Endometrium (tissue), 2 donors: ENCODE data around the gene PECR.

Experiments
- FAIRE-seq: peaks from 2 replicates; lab custom pipeline; 2012; peaks lifted over from hg19 to GRCh38; lab: Jason Lieb, UNC
- donor health status: control.
- donor health status: control.

PECR gene

DNA sequence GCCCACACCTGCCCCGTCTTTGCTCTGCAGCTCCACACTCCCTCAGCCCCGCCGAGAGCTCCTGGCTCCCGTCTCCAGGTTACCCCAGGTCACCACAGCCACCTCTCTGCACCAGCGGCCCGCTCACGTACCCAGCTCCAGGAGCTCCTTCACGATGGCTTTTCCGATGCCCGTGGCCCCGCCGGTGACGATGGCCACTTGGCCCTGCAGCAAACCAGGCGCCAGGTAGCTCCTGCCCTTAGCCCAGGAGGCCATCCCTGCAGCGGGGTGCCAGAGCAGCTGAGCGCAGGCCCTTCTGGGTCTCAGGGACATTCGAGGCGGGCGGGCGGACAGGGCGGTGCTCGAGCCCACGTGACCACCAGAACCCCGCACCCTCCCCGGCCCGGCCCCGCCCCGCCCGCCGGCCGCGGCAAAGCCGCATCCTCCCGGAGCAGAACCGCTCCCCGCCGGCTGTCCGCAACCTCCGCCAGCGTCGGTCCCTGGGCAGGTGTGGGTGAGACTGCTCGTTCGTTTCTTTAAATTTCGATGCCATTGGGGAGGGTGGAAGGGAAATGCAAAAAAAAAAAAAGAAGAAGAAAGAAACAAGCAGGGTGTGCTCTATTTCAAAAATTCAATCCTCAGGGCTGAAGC lies at the start of gene PECR, which contains the start of gene TMEM169:
Gene PECR, minus strand, starts transcription at position 323 of the 630 bp plus-strand sequence. Its CDS starts 68 bp downstream, at position 255.
Gene TMEM169, plus strand, starts transcription at position 433 of the 630 bp plus-strand sequence. CDS start 14,045 bp downstream, outside the sequence.
- FAIRE-seq = no peak

DNA sequence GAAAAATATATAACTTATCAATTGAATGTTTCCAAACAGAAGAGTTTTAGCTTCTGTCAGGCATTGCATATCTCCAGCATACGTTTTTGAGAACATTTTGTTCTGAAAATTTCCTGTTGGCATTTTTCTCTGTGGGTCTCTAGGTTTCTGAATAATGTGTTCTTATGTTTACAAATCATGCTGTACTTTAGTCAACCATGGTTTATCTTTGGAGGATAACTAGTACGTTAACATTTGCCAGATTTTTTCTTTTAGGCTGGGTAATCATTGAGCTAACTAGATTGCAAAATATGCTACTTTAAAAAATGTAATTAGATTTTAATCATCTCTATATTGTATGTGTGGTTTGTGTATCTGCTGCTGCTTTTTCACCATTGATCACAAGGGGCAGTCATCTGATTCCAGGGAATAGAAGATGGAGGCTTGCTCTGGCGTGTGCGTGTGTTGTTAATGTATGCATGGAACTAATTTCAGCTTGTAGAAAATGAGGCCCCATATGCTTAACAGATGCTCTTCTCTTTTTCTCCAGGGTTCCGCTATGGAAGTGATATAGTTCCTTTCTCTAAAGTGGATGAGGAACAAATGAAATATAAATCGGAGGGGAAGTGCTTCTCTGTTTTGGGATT lies 48.9 kb upstream of the PECR start:
- FAIRE-seq = no peak

DNA sequence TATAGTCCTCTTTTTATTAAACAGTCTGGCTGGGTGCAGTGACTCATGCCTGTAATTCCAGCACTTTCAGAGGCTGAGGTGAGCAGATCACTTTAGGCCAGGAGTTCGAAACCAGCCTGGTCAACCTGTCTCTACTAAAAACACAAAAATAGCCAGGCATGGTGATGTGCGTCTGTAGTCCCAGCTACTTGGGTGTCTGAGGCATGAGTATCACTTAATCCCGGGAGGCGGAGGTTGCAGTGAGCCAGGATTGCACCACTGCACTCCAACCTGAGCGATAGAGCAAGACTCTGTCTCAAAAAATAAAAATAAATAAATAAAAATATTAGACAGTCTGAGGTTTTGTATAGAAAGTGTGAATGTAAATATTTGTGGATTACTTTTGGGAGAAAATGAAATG lies 45.3 kb upstream of the PECR start:
- FAIRE-seq = no peak

DNA sequence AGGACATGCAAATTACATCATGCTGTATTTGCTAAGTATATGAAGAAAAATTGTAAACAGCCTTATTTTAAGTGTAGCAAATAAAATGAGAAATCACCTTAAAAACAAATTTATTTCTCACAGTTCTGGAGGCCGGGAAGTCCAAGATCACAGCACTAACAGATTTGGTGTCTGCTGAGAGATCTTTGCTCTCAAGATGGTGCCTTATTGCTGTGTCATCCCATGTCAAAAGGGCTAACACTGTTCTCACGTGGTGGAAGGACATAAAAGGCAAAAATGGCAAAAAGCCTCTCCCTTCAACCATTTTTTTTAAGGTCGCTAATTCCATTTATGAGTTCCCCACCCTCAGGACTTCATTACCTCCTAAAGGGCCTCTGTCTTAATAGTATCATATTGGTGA lies 39.6 kb upstream of the PECR start:
- no peak for FAIRE-seq

DNA sequence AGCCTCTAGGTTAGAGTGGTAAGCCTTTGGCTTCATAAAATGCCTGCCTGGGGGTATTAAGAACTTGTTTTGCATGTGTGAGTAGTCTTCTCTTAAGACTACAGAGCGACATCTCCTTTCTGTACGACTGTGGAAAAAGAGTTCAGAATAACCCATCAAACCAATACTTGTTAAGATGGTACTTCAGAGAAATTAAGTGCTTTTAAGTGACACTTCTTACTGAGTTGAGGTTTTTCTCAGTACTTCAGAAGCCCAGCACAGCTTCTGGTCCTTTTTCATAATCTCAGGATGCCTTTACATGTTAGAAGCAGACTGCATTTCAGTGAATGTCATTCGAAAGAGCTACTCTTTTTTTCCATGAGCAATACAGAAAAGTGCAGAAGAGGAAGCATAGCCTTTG lies 38.4 kb upstream of the PECR start:
- no peak for FAIRE-seq

DNA sequence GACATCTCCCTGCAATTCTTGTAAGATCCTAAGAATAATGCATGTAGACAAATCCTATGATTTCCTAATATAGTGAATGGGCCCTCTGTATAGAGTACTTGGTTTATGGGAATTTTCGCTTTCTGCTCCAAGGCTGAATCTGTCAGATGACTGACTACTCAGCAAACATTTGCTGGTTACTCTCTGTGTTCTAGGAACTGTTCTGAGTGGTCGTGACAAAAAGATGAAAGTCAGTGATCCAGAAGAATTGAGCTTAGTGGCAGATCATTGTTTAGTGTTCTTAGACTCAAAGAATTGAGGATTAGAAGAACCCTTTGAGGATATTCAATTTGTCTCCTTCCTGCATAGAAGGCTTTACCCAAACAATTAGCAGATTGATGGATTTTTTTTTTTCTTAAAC lies 37.5 kb upstream of the PECR start:
- FAIRE-seq = no peak

DNA sequence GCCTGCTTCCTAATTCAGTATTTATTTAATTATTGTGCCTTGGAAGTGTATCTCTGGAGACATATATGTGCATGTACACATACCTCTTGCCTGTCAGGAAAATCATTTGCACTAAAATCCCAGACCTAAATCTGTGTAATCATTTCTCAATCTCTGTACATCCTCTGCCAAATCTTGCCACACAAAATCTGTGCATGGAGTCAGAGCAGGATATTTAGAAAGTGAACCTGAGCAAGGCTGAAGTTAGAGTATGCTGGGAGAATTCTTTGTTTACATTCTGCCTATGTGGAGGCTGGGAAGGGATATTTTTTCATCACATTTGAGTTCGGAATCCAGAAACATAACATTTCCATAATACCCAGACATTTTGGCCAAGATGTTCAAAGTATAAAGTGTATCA lies 36.9 kb upstream of the PECR start:
- FAIRE-seq = no peak

DNA sequence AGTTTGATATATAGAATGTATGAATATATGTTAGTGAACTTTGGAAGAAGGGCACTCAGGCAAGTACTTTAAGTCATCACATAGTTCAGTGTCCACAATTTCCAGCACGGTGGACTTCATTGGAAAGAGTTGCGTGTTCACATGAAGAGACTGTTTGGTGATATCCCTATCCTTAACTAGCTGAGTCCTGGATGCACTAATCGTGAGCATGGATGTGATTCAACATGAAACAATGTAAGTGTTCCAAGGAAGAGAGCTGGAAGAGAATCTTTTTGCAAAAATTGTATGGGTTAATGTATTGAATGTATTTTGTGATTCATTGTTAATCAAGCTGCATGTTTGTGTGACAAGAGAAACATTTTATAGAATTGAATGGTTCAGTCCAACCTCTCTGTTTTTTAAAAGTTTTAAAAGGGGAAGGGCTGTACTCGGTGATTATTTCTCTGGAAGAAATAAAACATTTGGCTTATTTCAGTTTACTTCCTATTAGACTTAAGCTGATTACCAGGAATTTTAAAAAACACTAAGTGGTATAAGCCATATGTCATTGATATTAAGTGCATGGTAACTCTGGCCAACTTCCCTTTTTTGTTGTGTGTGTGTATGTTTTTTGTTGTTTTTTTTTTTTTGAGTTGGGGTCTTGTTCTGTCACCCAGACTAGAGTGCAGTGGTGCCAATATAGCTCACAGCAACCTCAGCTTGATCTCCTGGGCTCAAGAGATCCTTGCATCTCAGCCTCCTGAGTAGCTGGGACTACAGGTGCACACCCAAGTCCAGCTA lies 36.1 kb upstream of the PECR start:
- FAIRE-seq = no peak

DNA sequence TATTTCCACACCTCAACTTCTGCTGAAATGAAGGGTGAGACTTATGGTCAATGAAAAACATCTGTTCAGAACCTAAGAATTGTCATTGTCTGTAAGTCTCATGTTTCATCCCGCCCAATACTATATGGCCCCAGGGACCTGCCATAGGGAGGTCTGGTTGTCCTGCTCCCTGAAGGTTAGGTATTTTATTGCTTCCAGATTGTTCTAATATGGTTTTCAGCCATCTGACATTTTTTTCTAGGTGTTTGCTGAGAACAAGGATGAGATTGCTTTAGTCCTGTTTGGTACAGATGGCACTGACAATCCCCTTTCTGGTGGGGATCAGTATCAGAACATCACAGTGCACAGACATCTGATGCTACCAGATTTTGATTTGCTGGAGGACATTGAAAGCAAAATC lies 34.8 kb upstream of the PECR start:
- no peak for FAIRE-seq

DNA sequence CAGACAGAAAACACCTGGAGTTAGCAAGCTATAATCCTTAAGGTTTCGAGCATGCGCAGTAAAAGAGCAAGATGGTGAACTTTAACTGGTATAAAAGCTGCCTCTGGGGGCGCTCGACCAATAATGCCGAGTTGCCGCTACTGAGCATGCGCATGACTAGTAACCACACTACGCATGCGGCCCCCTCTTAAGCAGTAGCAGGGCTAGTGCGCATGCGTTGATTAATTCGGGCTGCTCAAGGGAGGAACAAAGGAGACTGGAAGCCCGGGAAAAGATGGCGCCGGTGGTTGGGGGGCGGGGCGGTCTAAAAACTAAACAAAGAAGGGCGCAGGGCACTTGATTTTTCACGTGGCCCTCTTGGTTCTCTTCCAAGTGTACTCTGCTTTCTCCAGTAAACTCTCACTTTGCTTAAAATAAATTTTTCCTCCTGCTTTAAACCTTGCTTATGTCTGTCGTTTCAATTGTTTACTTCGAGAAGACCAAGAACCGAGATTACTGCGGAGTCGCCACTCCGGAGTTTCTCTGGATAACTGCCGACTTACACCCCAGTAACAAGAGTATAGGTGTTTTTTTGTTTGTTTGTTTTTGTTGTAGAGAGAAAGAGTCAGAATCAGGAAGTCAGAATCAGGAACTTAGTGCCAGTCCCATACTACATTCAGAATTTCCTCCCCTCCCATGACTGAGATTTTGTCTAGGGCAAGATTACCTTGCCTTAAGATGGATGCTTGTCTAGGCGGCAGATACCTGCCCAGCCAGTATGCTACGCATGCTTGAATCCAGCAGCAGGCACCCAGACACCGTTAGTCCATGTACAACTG lies 33.3 kb upstream of the PECR start:
- FAIRE-seq = peak; percentile 96

DNA sequence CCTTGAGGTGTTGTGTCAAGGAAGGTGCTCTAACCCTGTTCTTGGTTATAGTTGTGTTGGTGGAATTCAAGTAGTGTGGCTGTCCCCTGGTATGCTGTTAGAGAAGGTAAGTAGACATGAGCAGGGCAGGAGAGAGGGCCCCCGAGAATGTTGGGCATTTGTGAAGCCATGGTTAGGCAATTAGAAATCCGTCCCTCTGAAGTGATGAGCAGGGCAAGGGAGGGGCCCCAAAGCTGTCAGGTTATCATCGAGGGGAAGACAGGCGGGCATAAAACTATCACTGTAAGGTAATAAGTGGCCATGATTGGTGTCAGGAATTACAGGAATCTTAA lies 32.7 kb upstream of the PECR start:
- FAIRE-seq = no peak

DNA sequence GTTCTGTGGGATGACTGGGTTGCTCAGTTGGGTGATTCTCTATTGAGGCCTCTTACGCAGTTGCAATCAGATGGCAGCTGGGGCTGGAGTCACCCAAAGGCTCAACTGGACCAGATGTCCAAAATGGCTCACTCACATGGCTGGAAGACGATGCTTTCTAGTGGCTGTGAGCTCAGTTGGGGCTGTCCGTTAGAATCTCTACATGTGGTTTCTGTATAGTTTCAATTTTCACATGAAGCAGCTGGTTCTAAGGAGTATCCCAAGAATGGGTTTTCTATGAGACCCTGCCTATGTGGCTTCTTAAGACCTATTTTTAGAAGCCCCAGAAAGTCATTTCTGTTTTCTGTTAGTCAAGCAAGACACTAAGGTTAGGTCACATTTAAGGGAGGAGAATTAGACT lies 32.0 kb upstream of the PECR start:
- FAIRE-seq = no peak

DNA sequence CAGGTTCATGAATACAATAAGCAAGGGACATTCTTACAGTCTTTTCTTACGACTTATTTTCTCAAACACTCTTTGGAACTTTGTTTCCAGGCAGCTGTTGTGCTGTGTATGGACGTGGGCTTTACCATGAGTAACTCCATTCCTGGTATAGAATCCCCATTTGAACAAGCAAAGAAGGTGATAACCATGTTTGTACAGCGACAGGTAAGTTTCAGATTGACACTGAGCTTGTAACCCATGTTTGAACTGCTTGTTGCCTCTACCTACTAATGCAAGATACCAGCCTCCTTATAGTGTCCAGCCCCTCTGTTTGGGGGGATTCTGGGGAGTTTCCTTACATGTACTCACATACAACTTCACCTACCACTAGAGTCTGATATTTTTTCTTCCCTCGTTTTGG lies 31.3 kb upstream of the PECR start:
- FAIRE-seq = no peak

DNA sequence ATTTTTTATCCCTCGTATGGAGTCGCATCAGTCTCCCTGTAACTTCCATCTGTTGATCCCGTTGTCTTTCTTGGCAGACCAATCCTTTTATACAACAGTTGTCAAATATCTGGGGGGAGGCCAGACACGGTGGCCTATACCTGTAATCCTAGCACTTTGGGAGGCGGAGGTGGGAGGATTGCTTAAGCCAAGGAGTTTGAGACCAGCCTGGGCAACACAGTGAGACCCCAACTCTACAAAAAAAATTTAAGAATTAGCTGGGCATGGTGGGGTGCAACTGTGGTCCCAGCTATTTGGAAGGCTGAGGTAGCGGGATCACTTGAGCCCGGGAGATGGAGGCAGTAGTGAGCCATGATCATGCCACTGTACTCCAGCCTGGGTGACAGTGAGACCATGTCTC lies 29.5 kb upstream of the PECR start:
- no peak for FAIRE-seq

DNA sequence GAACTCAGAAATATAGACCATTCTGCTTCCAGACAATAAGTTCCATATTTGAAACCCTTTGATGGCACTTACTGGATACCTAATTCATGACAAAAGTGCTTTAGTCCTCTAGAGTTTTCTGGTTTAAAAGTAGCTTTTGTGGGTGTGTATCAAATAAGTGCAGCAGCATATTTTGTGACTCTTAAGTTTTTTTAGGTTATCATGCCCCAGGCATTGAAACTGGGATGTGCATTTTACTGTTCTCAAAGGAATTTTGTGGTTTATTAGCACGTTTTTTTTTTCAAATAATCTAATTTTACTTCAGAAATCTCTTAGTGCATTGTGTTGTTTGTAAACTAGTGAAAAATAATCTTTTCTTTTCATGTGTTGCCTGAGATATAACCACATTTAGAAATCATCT lies 29.0 kb upstream of the PECR start:
- FAIRE-seq = no peak

DNA sequence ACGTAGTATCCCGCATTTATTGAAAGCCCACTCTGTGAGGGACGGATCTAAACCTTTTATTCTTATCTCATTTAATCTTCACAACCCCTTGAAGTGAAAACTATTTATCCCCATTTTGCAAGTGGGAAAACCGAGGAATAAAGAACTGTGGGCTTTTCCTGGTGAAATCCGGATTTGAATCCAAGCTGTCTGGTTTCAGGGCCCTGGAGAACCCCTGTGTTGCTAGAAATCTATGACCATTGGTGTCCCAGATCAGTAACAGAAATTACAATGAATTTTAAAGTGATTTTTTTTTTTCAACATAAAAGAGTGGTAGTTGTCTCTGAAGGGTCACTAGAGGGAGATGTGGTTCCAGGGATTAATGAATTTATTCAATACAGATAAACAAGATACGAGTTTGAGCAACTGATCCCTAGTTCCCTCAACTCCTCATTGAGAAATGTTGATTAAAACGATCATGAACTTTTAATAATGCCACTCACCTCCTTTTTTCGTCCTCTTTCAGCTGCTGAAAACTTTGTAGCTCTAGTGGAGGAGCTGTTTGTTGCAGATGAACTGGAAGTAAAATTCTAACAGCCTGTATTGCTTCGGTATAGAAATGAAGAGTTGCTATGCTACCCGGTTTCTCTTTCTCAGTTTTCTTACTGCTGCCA lies 28.5 kb upstream of the PECR start:
- peak; percentile 31 for FAIRE-seq

DNA sequence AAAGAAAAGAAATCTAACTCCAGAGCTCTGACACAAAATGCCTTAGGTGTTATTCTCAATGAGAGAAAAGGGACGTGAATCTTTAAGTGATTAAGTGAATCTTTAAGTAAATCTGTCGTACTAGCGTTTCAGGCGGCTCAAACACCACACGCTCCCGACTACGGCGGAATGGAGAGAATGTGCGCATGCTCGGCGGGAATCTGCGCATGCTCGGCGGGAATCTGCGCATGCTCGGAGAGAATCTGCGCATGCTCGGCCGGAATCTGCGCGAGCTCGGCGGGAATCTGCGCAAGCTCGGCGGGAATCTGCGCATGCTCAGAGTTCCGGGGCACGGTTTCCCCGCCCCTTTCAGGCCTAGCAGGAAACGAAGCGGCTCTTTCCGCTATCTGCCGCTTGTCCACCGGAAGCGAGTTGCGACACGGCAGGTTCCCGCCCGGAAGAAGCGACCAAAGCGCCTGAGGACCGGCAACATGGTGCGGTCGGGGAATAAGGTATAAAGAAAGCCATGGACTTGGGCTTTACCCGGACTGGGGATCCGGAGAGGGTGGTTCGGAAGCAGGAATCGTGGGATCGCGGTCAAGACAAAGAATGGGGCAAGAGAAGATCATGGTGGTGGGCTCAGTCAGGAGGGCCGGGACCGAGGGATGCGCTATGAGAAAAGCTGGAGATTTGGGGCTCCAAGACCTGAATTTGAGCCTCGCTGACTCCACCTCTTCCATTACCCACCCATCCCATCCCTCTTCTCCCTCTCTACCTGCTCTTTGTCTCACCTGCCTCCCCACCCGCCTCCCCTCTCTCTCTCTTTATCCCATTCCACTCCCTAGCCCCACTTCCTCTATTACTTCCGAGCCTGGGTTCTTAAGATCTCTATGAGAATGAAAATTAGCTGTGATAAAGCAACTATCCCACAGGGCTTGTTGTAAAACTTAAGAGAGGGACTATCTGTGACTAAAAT lies 27.6 kb upstream of the PECR start, which contains the start of gene XRCC5:
Gene XRCC5, plus strand, starts transcription at position 382 of the 955 bp plus-strand sequence. Its CDS starts 89 bp downstream, at position 471.
- FAIRE-seq = peak; percentile 92

DNA sequence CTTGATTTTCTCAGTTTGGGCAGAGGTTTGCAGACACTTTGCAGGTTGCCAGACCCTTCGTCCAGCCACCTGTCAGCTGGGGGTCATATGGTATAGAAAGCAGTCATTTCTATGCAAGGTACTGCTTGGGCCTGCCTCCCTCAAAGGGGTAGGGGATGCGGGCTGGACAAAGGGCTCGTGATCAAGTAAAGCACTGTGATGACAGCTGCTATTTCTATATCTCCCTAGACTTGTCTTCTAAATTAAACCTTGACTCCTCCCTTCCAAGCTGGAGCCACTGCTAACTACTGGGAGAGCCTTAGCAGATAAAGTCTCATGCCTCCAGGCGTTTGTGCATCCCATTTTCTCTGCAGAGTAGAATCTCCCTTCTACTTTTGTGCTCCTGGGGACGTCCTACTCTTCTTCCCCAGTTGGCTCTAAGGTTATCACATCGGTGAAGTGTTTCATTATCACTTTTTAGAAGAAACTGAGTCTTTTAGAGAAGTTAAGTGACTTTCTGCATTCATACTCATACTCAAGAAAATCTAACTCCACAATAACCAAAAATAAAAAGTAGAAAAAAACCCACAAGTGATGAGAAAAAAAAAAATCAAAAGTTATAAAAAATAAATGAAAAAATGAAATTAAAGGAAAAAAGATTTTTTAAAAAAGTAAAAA lies 26.8 kb upstream of the PECR start:
- no peak for FAIRE-seq

DNA sequence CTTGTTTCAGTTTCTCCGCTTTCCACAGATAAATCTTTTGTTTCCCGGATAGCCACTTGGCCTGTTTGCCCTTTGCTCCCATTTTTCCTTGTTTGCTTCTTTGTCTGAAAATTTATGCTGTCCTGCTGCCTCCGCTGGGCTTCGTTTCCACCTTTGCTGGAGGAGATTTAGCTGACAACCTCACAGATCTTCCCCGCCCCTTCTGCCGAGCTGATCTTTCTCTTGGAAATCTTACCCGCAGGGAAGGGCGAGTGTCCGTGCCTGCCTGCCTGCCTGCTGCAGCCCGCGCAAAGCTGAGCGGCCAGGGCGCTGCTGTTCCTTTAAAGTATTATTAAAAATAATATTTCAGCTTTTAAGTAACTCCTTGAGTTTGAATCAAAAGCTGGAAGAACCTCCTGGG lies 26.2 kb upstream of the PECR start:
- FAIRE-seq = no peak

DNA sequence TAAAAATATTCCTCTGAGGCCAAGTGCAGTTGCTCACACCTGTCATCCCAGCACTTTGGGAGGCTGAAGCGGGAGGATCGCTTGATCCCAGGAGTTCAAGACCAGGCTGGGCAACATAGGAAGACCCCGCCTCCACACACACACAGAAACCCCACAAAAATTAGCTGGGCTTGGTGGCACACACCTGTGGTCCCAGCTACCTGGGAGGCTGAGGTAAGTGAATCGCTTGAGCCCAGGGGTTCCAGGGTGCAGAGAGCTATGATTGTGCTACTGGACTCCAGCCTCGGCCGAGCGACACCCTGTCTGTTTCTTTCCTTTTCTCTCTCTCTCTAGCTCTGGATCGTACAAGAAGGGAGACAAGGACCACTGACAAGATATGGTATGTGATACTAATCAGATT lies 25.7 kb upstream of the PECR start:
- no peak for FAIRE-seq
